NCI-H128 (cell line): ENCODE data around the gene HOXD10.

Source experiments
- DNase-seq: peaks from one replicate; lab custom pipeline; 2025; ENCODE audit not compliant: unreplicated experiment; lab: John Stamatoyannopoulos, UW

HOXD10 gene

DNA sequence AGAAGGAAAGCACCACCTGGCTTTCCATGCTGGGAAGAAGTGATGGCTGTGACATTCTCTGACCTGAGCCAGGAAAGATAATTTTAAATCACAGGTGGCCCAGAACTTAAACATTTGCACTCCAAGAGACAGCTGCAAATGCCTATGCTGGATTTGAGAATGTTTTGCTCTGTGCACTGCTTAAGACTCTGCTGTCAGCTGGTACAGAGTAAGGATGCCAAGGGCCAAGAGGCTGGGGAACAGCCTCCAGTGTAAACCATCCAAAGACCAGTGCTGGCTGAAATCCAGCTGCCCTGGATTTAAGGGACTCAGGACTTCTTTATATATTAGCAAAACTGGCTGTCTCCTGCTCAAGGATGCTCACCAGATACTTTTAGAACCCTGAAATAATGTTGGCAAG lies 16.8 kb downstream of the HOXD10 start:
- no peak for DNase-seq

DNA sequence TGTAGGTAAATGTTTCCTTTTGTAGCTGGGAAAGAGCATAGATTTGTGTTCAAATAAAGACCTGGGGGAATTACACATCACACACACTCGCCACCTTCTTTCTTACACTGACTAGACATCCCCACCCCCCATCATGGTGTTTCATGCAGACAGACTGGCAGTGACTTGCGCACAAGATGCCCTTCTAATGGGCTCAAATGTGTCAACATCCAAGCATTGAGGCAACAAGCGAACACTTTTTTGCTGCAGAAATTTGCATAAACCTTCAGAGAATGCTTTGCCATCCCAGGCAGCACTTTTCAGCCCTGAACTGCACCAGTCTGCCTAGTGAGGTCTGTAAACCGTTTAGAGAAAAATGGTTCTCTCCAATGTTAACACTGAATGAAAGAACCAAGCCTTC lies 17.5 kb downstream of the HOXD10 start:
- no peak for DNase-seq

DNA sequence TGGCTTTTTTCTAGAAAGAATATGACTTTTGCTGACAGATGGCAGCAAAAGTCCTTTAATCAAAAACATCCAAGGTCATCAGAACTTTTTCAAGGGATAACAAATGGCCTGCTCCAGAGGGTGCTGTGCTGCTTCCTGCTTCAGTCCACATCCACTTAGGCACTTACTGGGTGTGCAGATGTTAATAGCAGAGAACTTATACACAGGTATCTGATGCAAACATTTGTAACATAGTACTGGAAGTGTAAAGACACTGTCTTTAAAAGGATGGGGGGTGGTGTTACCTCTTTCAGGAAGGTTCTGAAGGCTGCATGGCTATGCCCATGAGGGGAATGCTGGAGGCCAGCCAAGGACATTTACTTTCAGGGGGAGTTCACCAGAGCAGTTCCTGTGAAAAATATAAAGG lies 18.5 kb downstream of the HOXD10 start:
- no peak for DNase-seq

DNA sequence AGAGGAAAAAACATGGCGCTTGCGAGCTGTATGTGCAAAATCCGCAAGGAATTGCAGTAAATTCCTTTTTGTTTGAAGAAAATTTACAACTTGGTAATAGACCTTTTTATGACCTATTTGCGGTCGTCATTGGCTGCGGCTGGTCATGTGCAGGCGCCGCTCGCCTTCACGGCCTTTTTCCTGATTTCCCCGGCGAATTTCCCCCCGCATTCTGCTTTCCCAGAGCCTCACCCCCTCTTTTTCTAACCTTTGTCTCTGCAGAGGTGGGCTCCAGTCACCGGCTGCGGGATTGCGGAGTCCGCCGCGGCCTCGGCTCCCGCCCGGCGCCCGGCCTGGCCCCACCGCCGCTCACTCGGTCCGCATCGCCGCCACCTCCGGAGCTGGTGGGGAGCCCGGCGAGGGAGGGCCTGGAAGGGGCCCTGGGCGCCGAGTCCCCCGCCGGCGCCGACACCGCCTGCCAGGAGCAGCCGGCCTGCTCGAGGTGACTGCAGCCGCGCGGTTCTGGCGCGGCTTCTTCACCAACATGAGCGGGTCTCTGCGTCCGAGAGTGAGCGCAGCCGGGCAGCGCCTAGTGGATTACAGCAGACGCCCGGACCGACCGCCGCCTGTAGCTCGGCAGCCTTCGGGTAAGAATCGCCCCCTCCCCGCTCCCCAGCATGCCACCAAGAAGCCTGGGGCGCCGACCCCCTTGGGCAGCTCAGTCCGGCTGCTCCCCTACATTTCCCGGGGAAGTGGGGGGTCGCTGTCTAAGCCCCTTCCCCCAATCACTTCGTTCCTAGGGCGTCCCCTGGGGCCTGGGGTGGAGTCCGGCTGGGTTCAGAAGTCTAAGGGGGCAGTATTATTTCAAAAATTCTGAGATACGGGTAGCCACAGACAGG lies 20.0 kb downstream of the HOXD10 start:
- no peak for DNase-seq

DNA sequence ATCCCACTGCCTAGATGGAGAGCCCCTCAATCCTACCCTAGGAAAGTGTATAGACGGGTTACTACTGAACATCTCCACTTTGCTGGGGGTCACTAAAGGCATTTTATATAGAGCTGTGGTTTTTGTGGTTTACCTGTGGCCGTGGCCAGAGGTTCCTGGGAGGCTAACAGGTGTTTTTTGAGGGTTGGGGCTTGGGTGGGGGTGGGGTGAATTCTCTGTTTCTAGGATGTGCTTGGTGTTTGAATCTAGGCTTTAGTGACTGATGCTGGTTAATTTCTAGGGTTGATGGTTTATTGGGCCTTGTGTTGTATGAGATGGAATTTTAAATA lies 20.6 kb downstream of the HOXD10 start:
- no peak for DNase-seq

DNA sequence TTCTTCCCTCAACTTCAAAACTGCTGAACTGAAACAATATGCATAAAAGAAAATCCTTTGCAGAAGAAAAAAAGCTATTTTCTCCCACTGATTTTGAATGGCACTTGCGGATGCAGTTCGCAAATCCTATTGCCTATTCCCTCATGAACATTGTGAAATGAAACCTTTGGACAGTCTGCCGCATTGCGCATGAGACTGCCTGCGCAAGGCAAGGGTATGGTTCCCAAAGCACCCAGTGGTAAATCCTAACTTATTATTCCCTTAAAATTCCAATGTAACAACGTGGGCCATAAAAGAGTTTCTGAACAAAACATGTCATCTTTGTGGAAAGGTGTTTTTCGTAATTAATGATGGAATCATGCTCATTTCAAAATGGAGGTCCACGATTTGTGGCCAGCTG lies 21.3 kb downstream of the HOXD10 start:
- DNase-seq: no peak

DNA sequence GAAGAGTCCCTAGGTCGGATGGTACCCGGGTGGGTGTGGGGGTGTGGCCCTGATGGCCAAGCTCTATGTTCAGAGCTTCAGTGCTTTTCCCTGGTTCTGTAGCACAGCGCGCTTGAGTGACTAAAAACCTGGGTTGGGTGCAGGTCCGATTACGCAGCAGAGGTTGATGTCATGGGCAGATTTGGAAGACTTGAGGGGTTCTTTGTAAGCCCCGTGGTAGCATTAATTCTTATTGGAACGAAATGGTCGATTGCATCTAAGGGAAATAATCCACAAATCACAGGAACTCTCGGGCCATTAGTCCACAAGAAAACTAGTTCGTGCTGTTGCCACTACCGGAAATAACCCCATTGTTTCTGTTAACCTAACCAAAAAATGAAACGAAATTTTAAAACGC lies 21.9 kb downstream of the HOXD10 start:
- DNase-seq: no peak

DNA sequence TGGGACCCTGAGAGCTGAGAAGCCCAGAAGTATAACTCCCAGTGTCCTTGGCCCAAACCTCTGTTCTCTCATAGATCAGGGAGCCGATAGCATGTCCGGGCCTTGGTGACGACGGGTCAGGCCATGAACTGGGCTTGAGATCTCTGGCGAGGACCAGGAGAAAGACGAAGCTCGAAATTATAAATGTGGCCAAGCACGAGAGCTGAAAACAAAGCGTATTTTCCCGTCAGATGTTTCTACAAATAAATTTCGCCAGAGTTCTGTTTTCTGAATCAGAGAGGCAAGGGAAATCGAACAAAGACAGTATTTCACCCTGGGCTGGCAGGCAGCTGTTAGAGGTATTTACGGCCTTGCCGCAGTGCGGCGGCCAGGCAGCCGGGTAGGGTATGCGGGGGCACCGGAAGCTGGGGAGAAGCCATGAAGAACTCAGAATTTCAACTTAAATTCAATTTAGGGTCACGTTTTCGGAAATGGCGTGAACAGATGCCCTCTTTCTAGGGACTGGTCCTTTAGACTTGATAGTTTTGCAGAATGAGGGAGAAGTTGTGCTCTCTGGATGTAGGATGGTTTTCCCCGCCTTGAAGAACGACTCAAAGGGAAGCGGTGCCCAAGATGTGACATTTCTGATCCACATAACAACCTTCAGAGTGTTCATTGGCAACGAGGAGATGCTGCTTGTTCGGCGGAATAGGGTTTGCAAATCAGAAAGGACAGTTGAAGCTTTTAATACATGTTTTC lies 22.5 kb downstream of the HOXD10 start:
- no peak for DNase-seq

DNA sequence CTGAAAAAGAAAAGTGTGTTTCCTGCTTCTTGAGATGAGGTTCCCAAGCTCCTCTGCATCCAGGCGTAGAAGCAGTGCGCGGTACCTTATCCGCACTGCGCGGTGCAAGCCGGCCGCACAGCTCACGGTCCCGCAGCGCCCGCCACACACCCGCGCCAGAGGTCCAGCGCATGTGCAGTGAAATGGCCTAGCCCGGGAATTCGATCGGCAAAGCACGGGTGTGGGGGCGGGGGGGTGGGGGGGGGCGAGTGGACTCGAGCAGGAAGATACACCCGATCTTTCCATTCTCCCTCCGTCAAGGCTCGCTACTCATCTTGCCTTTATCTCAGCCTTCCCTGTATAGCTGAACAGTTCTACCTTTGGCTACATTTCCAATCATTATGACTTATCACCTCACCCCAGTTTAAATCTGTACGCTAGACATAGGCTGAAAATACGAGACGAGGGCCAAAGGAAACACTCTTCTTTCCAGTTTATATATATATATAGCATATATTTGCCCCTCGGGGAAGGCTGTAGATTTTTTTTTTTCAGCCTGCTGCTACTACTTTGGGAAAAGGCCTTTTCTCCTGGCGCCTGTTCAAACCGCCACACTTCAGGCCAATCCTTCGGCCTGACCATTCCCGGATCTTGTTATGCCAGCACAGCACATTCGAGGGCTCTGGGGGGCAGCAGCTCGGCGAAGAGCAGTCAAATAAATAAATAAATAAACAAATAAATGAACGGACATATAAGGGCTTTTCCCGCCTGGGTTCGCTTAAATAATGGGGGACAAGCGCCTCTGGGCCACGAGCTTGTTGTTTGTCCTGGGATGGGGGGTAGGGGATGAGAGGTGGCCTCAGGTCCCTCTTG lies 23.3 kb downstream of the HOXD10 start:
- no peak for DNase-seq

DNA sequence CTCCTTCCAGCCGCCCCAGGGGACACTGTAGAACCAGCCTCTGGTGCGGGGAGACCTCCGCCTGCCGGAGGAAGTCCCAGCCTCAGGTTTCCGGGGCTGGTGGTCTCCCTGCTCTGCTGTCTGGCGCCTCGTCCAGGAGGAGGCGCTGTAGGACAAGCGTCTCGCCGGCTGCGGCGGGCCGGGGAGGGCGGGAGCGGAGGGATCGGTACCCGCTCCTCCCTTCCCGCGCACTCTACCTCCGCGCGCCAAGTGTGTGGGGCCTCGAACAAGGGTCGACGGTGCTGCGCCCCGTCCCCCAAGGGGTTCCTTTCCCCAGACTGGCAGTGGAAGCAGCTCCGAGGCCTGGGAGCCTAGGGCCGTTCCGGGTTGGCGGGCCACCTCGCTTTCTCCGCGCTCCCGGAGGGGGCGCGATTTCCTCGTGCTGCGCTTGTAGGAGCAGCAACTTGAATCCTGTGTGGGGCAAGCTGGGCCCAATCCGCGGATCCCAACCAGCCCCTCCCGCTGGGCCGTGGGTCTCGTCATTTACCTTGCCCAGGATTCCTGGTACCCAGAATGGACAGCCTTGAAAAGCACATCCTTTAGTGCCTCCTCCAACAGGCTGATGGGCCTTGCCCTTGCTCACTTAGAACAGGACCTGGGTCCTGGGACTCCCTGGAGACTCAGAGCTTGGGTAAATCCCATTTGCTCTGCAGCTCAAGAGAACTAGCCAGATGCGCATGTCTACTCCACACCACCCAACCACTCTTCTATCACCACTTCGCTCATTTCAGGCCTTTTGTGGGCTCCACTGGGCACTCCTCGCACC lies 24.1 kb downstream of the HOXD10 start:
- no peak for DNase-seq

DNA sequence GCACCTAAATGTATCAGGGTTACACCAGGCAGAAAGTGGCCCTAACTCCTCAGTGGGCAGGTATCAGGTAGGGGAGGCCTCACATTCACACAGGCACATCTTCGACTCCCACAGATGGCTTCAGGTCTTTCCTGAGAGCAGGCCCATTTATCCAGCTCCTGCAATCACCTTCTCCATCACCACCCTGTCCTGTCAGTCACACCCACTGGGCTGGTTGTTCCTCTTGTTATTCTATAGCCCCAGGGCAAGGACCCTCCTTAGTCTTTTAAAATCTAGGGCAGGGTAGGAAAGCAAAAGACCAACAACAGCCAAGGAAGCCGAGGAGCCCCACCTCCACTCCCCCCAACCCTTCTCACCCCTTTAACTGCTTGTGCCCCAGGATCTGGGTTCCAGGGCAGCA lies 25.7 kb downstream of the HOXD10 start:
- DNase-seq: no peak

DNA sequence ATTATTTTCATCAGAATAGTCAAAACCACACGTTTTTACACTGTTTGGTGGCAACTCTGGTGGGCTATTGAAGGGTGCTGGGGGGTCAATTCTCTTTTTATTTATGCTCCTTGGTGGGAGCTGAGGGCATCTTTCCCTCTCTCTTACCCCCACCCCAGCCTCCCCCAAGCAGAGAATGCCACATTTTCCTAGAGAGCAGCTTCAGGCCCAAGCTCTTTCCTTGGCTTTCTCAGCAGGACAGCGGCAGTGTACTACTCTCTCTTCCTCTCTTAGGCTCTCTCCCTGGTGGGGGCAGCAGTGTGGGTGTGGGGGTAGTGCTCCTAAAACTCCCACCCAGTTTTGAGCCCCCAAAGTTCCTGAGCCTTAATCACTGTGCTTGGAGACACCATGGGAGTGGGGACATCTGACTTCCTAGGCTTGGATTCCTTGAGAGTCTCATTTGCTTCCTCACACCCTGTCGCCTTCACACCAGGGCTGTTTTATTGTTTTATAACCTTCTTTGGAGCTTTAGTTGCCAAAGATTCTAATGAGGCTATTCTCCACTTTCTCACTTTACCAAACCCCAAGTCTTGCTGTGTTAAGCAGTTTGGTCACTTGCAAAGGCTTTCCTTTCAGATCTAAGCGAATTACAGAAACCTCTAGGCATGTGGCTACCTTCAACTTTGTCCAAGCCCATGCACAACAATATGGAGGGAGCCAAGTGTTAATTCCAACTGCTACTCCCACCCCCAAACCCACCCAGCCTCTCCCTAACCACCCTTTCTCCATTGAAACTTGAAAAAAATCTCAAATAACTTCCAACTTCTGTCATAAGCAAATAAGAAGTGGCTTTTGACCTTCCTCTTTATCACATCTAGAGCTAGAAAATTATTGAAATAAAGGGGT lies 28.7 kb downstream of the HOXD10 start:
- DNase-seq: no peak

DNA sequence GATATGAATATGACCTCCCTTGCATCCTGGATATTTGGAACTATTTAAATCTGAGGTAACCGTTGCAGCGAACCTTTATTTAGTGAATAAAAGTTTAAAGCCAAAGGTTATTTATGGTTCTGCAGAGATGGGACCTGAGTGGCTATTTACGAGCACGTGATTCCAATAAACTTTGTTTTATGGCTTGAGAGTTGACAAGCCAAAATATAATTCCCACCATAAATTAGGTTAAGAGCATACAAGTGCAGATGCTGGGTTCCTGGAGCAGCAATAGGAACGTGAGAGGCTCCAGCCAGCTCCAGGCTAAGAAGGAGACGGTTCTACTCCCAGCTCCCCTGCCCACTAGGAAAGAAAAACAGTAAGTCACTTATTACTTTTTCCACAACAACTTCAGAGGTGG lies 29.5 kb downstream of the HOXD10 start:
- no peak for DNase-seq

DNA sequence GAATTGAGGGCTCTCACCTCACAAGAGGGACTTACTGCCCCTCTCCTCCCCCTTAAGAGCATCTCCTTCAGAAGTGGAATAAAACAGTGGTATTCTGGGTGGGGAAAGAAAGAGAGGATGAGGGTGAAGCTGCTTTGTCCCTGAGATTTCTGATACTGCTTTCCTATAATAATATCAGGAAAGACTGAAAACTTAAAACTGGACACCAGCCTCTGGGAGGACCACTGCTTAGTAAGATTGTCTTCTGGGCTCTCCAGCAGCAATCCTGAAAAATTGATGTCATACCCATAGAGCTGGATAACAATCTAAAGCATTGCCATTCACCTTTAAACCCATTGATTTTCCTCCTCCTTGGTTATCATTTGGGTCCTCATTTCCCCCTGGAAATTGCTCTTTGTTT lies 30.1 kb downstream of the HOXD10 start:
- no peak for DNase-seq

DNA sequence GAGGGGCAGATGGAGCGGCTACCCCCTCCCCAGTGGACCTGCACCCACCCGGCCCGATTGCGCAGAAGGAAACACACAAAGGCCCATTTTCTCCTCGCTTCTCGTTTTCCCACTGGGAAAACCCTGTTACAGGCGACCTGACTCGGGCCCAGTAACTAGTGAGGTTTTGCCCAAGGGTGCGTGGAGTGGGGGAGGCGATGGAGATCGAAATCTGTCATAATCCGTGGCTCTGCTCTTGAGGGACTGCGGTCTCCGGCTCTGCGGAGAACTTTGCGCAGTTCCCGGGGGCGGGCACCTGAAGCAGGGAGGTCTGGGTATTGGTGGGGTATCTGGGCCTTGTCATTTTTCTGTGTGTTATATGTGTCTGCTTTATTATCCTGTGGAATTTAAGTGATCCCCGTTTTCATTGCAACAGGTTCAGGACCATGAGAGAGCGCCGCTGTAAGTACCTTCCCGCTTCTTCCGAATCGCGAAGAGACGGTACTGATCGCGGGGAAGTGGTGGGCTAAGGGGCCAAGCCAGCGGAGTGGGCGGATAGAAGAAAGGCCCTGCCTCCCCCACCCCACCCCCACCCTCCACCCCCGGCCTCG lies 30.7 kb downstream of the HOXD10 start:
- DNase-seq: no peak

DNA sequence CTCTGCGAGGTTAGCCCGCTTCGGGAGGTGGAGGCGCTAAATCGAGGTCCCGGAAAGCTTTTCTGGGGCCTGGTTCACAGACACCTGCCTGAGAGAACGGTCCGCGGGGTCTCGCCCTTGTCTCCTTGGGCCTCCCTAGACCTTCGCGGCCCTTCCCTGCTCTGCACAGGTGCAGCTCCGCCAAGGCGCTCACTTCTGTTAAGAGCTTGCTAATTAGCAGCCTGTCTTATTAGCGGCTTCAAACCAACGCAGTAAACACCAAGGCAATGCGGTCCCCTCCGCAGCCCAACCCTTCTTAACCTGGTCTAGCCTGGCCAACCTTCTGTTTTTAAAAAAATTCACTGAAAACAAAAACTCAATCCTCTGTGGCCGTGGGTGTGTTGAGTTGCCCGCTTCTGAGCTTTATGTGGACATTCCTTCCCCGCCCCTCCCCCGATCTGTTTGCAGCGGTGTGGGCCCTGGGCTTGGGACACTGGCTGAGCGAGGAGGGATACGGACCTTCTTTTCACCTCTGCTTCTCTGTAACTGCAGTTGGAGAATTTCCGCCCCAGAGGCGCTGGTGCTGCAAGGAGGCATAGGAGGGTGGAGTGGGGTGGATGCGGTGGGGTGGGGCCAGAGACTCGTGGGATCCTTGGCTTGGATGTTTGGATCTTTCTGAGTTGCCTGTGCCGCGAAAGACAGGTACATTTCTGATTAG lies 31.4 kb downstream of the HOXD10 start:
- no peak for DNase-seq

DNA sequence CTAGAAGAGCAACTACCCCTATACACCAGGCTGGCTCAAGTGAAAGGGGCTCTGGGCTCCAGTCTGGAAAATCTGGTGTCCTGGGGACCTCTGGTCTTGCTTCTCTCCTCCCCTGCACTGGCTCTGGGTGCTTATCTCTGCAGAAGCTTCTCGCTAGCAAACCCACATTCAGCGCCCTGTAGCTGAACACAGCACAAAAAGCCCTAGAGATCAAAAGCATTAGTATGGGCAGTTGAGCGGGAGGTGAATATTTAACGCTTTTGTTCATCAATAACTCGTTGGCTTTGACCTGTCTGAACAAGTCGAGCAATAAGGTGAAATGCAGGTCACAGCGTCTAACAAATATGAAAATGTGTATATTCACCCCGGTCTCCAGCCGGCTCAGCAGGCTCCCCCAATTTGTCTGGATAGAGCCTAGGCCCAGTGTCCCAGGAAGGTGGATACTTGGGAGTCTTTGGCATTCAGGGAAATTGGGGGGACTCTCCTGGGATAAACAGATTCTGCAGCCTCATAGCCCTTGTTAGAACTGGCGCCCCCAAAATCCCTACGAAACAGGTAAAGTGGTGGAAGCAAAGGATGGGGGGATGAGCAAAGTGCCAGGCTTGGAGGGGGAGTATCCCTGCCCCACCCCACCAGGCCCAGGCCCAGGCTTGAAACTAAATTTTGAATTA lies 32.3 kb downstream of the HOXD10 start:
- DNase-seq: no peak

DNA sequence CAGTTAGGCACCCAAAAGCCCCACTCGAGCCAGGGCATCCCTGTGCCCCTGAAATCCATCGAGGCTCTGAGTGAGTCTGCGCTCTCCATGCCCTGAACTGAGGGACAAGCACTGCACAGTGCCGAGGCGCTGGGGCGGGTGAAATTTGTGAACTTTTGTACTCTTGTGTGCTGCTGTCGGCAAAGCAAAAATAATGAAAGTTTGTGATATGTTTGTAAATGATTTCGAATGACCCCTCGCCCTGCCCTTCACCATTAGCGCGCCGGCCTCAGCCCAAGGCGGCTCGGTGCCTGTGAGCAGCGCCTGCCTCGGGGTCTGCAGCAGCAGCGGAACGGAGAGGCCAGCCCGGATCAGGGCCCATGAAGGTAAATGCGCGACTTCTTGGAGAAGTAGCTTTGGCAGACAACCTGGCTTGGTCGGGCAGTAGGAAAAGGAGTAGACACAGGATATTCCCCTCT lies 32.9 kb downstream of the HOXD10 start:
- no peak for DNase-seq
